Kidney epithelial cell (primary cell): ENCODE results near the gene DPYD. TPM values are rescaled to one million over a fixed set of nuclear protein-coding genes. Genes with fewer than 3 reads are reported as not detected.

ENCODE experiments used
- DNase-seq: peaks from one replicate; pipeline ENCODE4 v3.0.0-alpha.2; 2010; ENCODE audit warnings: low read depth
- H3K27me3 ChIP-seq: 2 replicates; pipeline ENCODE4 v1.6.0; 2011; ENCODE audit warnings: low read length; ENCODE audit not compliant: control insufficient read depth, insufficient read depth
- H3K36me3 ChIP-seq: 2 replicates; pipeline ENCODE4 v1.5.1; 2011; ENCODE audit warnings: low read length; ENCODE audit not compliant: control insufficient read depth, insufficient read depth
- H3K4me3 ChIP-seq: 2 replicates; pipeline ENCODE4 v1.5.1; 2011; ENCODE audit warnings: low read depth, mild to moderate bottlenecking, control low read depth, low read length
- CTCF ChIP-seq: IDR thresholded peaks from 2 replicates; pipeline ENCODE4 v1.5.1; 2011; ENCODE audit warnings: mild to moderate bottlenecking, moderate library complexity, low read length, control low read depth, inconsistent platforms; ENCODE audit not compliant: insufficient read depth, poor library complexity, severe bottlenecking
- total RNA-seq: library from RNA; depleted of rRNA; stranded (reverse); fragments of >200 nt; gene quantifications from 2 replicates; pipeline ENCODE4 v1.2.3, GENCODE V29; 2015

DPYD gene
- total RNA-seq, 1 donor from 2014 or later, result 1.6 TPM

- Histone ChIP-seq H3K27me3 (no peaks in the 10 kb centered on the region), H3K36me3 (no peaks in the 10 kb centered on the region), H3K4me3 (no peak overlapping the region)
- no peak for TF ChIP-seq CTCF
- no peak for DNase-seq
These were observed 508.1 kb downstream of the DPYD start for GRCh38 chr1:97412737-97413136.

- no peak overlapping the region for H3K4me3 ChIP-seq
- no peak for TF ChIP-seq CTCF
- H3K27me3 ChIP-seq, result no peaks in the 10 kb centered on the region
- H3K36me3 ChIP-seq, result no peaks in the 10 kb centered on the region
- no peak for DNase-seq
These were observed 508.7 kb downstream of the DPYD start for GRCh38 chr1:97412166-97412565.

GRCh38 chr1:97396463-97396862, 524.4 kb downstream of the DPYD start:
- no peaks in the 10 kb centered on the region for H3K36me3 ChIP-seq
- H3K27me3 ChIP-seq, result no peaks in the 10 kb centered on the region
- DNase-seq, result no peak
- TF ChIP-seq CTCF, result no peak
- no peak overlapping the region for H3K4me3 ChIP-seq

- H3K36me3 ChIP-seq, result no peaks in the 10 kb centered on the region
These were observed 528.1 kb downstream of the DPYD start for GRCh38 chr1:97392701-97393100.

GRCh38 chr1:97385536-97386277, 535.1 kb downstream of the DPYD start:
- H3K27me3 ChIP-seq, result no peaks in the 10 kb centered on the region
- no peak for TF ChIP-seq CTCF
- H3K4me3 ChIP-seq, result no peak overlapping the region
- H3K36me3 ChIP-seq, result no peaks in the 10 kb centered on the region
- DNase-seq, result no peak

More at GRCh38 chr1:97392701-97393100, 528.1 kb downstream of the DPYD start:
- no peak for DNase-seq
- no peak for TF ChIP-seq CTCF
- no peaks in the 10 kb centered on the region for H3K27me3 ChIP-seq
- H3K4me3 ChIP-seq, result no peak overlapping the region
